HCT116 (cell line): ENCODE results near the gene FCER2. TPM values are rescaled to one million over a fixed set of nuclear protein-coding genes. Genes with fewer than 3 reads are reported as not detected.

ENCODE experiments used
- ATAC-seq: fragments of 200-7000 bp; cut with Tn5 transposase; 2 replicates; pipeline ENCODE4 v1.9.1; 2020; ENCODE audit warnings: mild to moderate bottlenecking, moderate library complexity
- BruUV-seq: library from RNA; stranded (reverse); fragments of 400-500 nt; replicated peaks from 2 replicates; lab custom pipeline; 2021; lab: Mats Ljungman, UMichigan
- CTCF ChIA-PET: fragments of 300-600 bp; sonication (Branson Sonifier 250); formaldehyde crosslinking; loops from one replicate; lab custom pipeline; 2021; ENCODE audit warnings: antibody characterized with exemption; lab: Charles Lee
- POLR2A ChIA-PET: fragments of 300-600, 350-600 bp; sonication (Branson Sonifier 250); formaldehyde crosslinking; loops from one replicate; lab custom pipeline; 2021; ENCODE audit warnings: antibody characterized with exemption; lab: Charles Lee
- RAD21 ChIA-PET, 2 experiments: fragments of 300-600 bp; sonication (Branson Sonifier 250); formaldehyde crosslinking; loops; one replicate each; lab custom pipeline; 2023; ENCODE audit warnings: low total read pairs in 2 of 2; ENCODE audit not compliant: uncharacterized antibody in 2 of 2, unreplicated experiment in 2 of 2, low non-redundant PET in 1 of 2; lab: Charles Lee
- DNase-seq: peaks from one replicate; pipeline ENCODE4 v3.0.0-alpha.2; 2010; ENCODE audit warnings: low read depth, low spot score
- H2AFZ ChIP-seq: fragments of 200-600 bp; shearing (Covaris generic), sonication (generic); 2 replicates; pipeline ENCODE4 v1.6.1; 2017; ENCODE audit warnings: low read depth, mixed run types, mixed read lengths, antibody characterized with exemption, low read length; ENCODE audit not compliant: poor library complexity, severe bottlenecking
- H3K27ac ChIP-seq: 2 replicates; pipeline ENCODE4 v1.5.1; 2012; ENCODE audit warnings: low read depth, low read length
- H3K27me3 ChIP-seq: fragments of 200-600 bp; sonication (generic); 2 replicates; pipeline ENCODE4 v1.6.1; 2016; ENCODE audit warnings: mixed run types, low read length, mixed read lengths; ENCODE audit not compliant: insufficient read depth
- H3K36me3 ChIP-seq, 2 experiments: fragments of 200-500 bp in 1 of 2; fragments of 200-600 bp in 1 of 2; sonication (Bioruptor generic) in 1 of 2; sonication (generic) in 1 of 2; 2 replicates each; pipeline versions ENCODE4 v1.5.1 to v1.6.1; 2014 to 2016; ENCODE audit warnings: low read length in 2 of 2, inconsistent platforms in 1 of 2, mixed read lengths in 1 of 2, mixed run types in 1 of 2; ENCODE audit not compliant: insufficient read depth in 2 of 2, control insufficient read depth in 1 of 2
- H3K4me1 ChIP-seq, 2 experiments: fragments of 200-600 bp in 1 of 2; sonication (generic) in 1 of 2; 2 replicates each; pipeline versions ENCODE4 v1.5.1 to v1.6.1; 2012 to 2017; ENCODE audit warnings: low read length in 2 of 2, inconsistent platforms in 1 of 2, mild to moderate bottlenecking in 1 of 2, mixed read lengths in 1 of 2, mixed run types in 1 of 2, moderate library complexity in 1 of 2; ENCODE audit not compliant: insufficient read depth in 2 of 2, control insufficient read depth in 1 of 2
- H3K4me2 ChIP-seq: fragments of 200-600 bp; sonication (generic); 2 replicates; pipeline ENCODE4 v1.6.1; 2017; ENCODE audit warnings: mixed run types, low read length, mixed read lengths
- H3K4me3 ChIP-seq, 2 experiments: fragments of 200-600 bp in 1 of 2; sonication (generic) in 1 of 2; replicated peaks in 1 of 2; 2 replicates each; pipeline ENCODE4 v1.5.1; 2011 to 2016; ENCODE audit warnings: low read length in 2 of 2, control low read depth in 1 of 2, low read depth in 1 of 2, mild to moderate bottlenecking in 1 of 2, mixed read lengths in 1 of 2, mixed run types in 1 of 2
- H3K79me2 ChIP-seq: fragments of 200-600 bp; sonication (generic); 2 replicates; pipeline ENCODE4 v1.6.1; 2017; ENCODE audit warnings: mild to moderate bottlenecking, mixed run types, low read length, moderate library complexity, mixed read lengths; ENCODE audit not compliant: insufficient read depth
- H3K9ac ChIP-seq: fragments of 200-600 bp; sonication (generic); 2 replicates; pipeline ENCODE4 v1.6.1; 2016; ENCODE audit warnings: low read length, mixed read lengths
- H3K9me2 ChIP-seq: fragments of 200-600 bp; sonication (generic), shearing (Covaris generic); 2 replicates; pipeline ENCODE4 v1.6.1; 2017; ENCODE audit warnings: mixed run types, mild to moderate bottlenecking, moderate library complexity; ENCODE audit not compliant: insufficient read depth
- H3K9me3 ChIP-seq, 2 experiments: fragments of 200-500 bp in 1 of 2; fragments of 200-600 bp in 1 of 2; sonication (Bioruptor generic) in 1 of 2; sonication (generic) in 1 of 2; 2 replicates each; pipeline ENCODE4 v1.6.1; 2014 to 2017; ENCODE audit warnings: low read length in 2 of 2, mixed read lengths in 2 of 2, inconsistent platforms in 1 of 2, low read depth in 1 of 2, mild to moderate bottlenecking in 1 of 2, mixed run types in 1 of 2, moderate library complexity in 1 of 2; ENCODE audit not compliant: control insufficient read depth in 1 of 2, insufficient read depth in 1 of 2
- H4K20me1 ChIP-seq: fragments of 200-600 bp; sonication (generic), shearing (Covaris generic); 2 replicates; pipeline ENCODE4 v1.6.1; 2017; ENCODE audit warnings: mixed run types, mild to moderate bottlenecking, moderate library complexity; ENCODE audit not compliant: insufficient read depth
- CBX3 ChIP-seq: IDR thresholded peaks from 2 replicates; pipeline ENCODE4 v1.6.1; 2012; ENCODE audit warnings: low read depth
- ELF1 ChIP-seq: IDR thresholded peaks from 2 replicates; pipeline ENCODE4 v1.6.1; 2012; ENCODE audit warnings: low read depth, borderline replicate concordance
- EZH2 ChIP-seq: fragments of 200-600 bp; sonication (generic); IDR thresholded peaks from 2 replicates; pipeline ENCODE4 v1.6.1; 2017; ENCODE audit warnings: antibody characterized with exemption, mixed run types
- POLR2AphosphoS5 ChIP-seq: IDR thresholded peaks from 2 replicates; pipeline ENCODE4 v1.6.1; 2011; ENCODE audit warnings: mild to moderate bottlenecking, low read depth, low read length, moderate library complexity
- RAD21 ChIP-seq: IDR thresholded peaks from 2 replicates; pipeline ENCODE4 v1.6.1; 2012; ENCODE audit warnings: low read depth, mild to moderate bottlenecking
- REST ChIP-seq: IDR thresholded peaks from 2 replicates; pipeline ENCODE4 v1.6.1; 2012; ENCODE audit warnings: low read depth
- SRF ChIP-seq: IDR thresholded peaks from 2 replicates; pipeline ENCODE4 v1.6.1; 2012; ENCODE audit warnings: low read depth
- TCF7L2 ChIP-seq: IDR thresholded peaks from 2 replicates; pipeline ENCODE4 v1.7.0; 2011; ENCODE audit warnings: borderline replicate concordance, inconsistent platforms; ENCODE audit not compliant: insufficient read depth, insufficient read length; ENCODE audit errors: extremely low read depth
- ZBTB33 ChIP-seq: IDR thresholded peaks from 2 replicates; pipeline ENCODE4 v1.6.1; 2011; ENCODE audit warnings: mild to moderate bottlenecking, low read length, moderate library complexity; ENCODE audit not compliant: insufficient replicate concordance; ENCODE audit errors: extremely low read depth
- intact Hi-C: fragments of 100-400 bp; cut with micrococcal nuclease; formaldehyde crosslinking; loops from 2 replicates; pipeline ENCODE4 v1.10.0; 2022
- total RNA-seq: library from RNA; stranded (reverse); gene quantifications from one replicate; pipeline ENCODE4 v1.2.1, GENCODE V29; 2021; ENCODE audit not compliant: unreplicated experiment
- TF ChIP-seq, protein P1 (sequence below): IDR thresholded peaks from 2 replicates; pipeline ENCODE4 v1.6.1; 2012
- TF ChIP-seq, protein P2 (sequence below), 3 experiments: fragments of 200-600 bp in 1 of 3; sonication (generic) in 1 of 3; IDR thresholded peaks in 2 of 3; conservative IDR thresholded peaks in 1 of 3; 2 replicates each; pipeline ENCODE4 v1.5.1; 2012 to 2017; ENCODE audit warnings: low read depth in 2 of 3, low read length in 2 of 3, antibody characterized with exemption in 1 of 3, borderline replicate concordance in 1 of 3, control low read depth in 1 of 3, mild to moderate bottlenecking in 1 of 3, mixed read lengths in 1 of 3, mixed run types in 1 of 3, moderate library complexity in 1 of 3; ENCODE audit not compliant: insufficient read depth in 1 of 3

The FCER2 gene
- total RNA-seq, 1 experiment from 2014 or later, result 0.20 TPM

- TF ChIP-seq TCF7L2 (peak; percentile 100), SRF (no peak), POLR2AphosphoS5 (no peak)
These were observed 49.8 kb downstream of the FCER2 start (continued) for GRCh38 chr19:7652061-7652641.

DNA sequence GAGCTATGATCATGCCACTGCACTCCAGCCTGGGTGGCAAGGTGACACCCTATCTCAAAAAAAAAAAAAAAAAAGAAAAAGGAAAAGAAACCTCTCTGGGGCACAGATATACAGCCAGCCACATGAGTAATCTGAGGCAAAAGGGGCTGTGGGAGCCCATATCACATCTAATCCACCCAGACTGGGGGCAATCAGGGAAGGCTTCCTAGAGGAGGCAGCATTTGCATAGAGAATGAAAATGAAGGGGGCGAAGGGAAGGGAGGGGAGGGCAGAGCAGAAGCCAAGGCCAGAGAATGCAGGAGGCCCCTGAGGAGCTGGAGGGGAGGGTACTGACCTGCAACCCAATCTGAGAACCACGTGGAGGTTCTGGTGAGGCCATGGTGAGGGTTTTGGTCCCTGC, 51.8 kb downstream of the FCER2 start:
- Histone ChIP-seq H3K79me2 (no peaks in the 10 kb centered on the region), H3K4me2 (no peak overlapping the region), H3K36me3 (0 out of 4 replicates have a peak, but pooled peaks cover 0 to 11% of the 10 kb centered on the region in 2 experiments), H3K9ac (no peak overlapping the region), H3K9me3 (no peaks in the 10 kb centered on the region), H3K27me3 (no peaks in the 10 kb centered on the region), H4K20me1 (no peaks in the 10 kb centered on the region), H3K9me2 (no peaks in the 10 kb centered on the region), H3K4me3 (no peak overlapping the region), H3K27ac (no peak overlapping the region)
- BruUV-seq, result no TSS peak
- ChIA-PET RAD21 (no interaction called here), POLR2A (no interaction called here), CTCF (no interaction called here)
- TF ChIP-seq ELF1, result no peak
- no peak for TF ChIP-seq CBX3
- TF ChIP-seq EZH2, result no peak
- TF ChIP-seq, protein P1, sequence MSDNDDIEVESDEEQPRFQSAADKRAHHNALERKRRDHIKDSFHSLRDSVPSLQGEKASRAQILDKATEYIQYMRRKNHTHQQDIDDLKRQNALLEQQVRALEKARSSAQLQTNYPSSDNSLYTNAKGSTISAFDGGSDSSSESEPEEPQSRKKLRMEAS, result no peak
- TF ChIP-seq ZBTB33, result no peak
- TF ChIP-seq RAD21, result no peak
- no peak for TF ChIP-seq REST
- TF ChIP-seq, protein P2, sequence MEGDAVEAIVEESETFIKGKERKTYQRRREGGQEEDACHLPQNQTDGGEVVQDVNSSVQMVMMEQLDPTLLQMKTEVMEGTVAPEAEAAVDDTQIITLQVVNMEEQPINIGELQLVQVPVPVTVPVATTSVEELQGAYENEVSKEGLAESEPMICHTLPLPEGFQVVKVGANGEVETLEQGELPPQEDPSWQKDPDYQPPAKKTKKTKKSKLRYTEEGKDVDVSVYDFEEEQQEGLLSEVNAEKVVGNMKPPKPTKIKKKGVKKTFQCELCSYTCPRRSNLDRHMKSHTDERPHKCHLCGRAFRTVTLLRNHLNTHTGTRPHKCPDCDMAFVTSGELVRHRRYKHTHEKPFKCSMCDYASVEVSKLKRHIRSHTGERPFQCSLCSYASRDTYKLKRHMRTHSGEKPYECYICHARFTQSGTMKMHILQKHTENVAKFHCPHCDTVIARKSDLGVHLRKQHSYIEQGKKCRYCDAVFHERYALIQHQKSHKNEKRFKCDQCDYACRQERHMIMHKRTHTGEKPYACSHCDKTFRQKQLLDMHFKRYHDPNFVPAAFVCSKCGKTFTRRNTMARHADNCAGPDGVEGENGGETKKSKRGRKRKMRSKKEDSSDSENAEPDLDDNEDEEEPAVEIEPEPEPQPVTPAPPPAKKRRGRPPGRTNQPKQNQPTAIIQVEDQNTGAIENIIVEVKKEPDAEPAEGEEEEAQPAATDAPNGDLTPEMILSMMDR (IDR thresholded peaks at IDR 0.05 in 2 of 3, conservative IDR thresholded peaks at IDR 0.05 in 1 of 3; ENCODE audit: borderline replicate concordance in 1 of 3, insufficient read depth in 1 of 3, low read depth in 2 of 3, low read length in 2 of 3), result no peak
- TF ChIP-seq, all 23 proteins: peak for 0
- no peak for ATAC-seq
- Histone ChIP-seq H3K4me1 (peaks cover 3 to 12% of the 10 kb centered on the region in 2 experiments), H2AFZ (no peak overlapping the region)
- DNase-seq, result no peak
- intact Hi-C loops, result no loop called here
